BLaER1 (cell line): Measurements from ENCODE around the gene GSKIP.
A peak's percentile ranks its signal among the peaks of the same experiment; 100 is the strongest.

ENCODE experiments used
- H3K27ac ChIP-seq: shearing (Covaris generic); formaldehyde crosslinking; 2 replicates; pipeline ENCODE4 v1.8.1; 2022
- H3K27me3 ChIP-seq: shearing (Covaris generic); formaldehyde crosslinking; 2 replicates; pipeline ENCODE4 v1.8.1; 2022
- H3K36me3 ChIP-seq: shearing (Covaris generic); formaldehyde crosslinking; 2 replicates; pipeline ENCODE4 v1.8.1; 2022
- H3K4me1 ChIP-seq: shearing (Covaris generic); formaldehyde crosslinking; 2 replicates; pipeline ENCODE4 v1.8.1; 2022
- H3K4me2 ChIP-seq: shearing (Covaris generic); formaldehyde crosslinking; 2 replicates; pipeline ENCODE4 v1.8.1; 2022
- H3K4me3 ChIP-seq: shearing (Covaris generic); formaldehyde crosslinking; 2 replicates; pipeline ENCODE4 v1.8.1; 2022
- H3K9ac ChIP-seq: shearing (Covaris generic); formaldehyde crosslinking; 2 replicates; pipeline ENCODE4 v1.8.1; 2022
- H3K9me3 ChIP-seq: shearing (Covaris generic); formaldehyde crosslinking; 2 replicates; pipeline ENCODE4 v1.8.1; 2022
- H4K20me1 ChIP-seq: shearing (Covaris generic); formaldehyde crosslinking; 2 replicates; pipeline ENCODE4 v1.8.1; 2022
- Cebpa-rat ChIP-seq: shearing (Covaris generic); IDR thresholded peaks from 2 replicates; pipeline ENCODE4 v1.8.1; 2022

GSKIP gene

GRCh38 chr14:96410119-96410518 is 46.8 kb downstream of the GSKIP start:
- H3K4me2 ChIP-seq: no peak overlapping the region
- TF ChIP-seq Cebpa-rat: no peak
- no peaks in the 10 kb centered on the region for H3K36me3 ChIP-seq
- H3K27me3 ChIP-seq: no peaks in the 10 kb centered on the region
- no peak overlapping the region for H3K4me3 ChIP-seq
- H3K4me1 ChIP-seq: no peaks in the 10 kb centered on the region; the same call in 1 of the 2 replicates
- H3K27ac ChIP-seq: no peak overlapping the region
- no peaks in the 10 kb centered on the region for H4K20me1 ChIP-seq
- no peaks in the 10 kb centered on the region for H3K9me3 ChIP-seq
- H3K9ac ChIP-seq: no peak overlapping the region

- Histone ChIP-seq H3K9ac (no peak overlapping the region), H3K27ac (no peak overlapping the region), H3K36me3 (no peaks in the 10 kb centered on the region), H3K27me3 (no peaks in the 10 kb centered on the region), H3K9me3 (no peaks in the 10 kb centered on the region), H4K20me1 (no peaks in the 10 kb centered on the region), H3K4me3 (no peak overlapping the region), H3K4me1 (no peaks in the 10 kb centered on the region), H3K4me2 (no peak overlapping the region)
- TF ChIP-seq Cebpa-rat: no peak
These were observed 50.2 kb downstream of the GSKIP start for GRCh38 chr14:96413526-96413925.

- Histone ChIP-seq H3K9ac (no peak overlapping the region), H3K36me3 (no peaks in the 10 kb centered on the region), H3K4me1 (no peaks in the 10 kb centered on the region), H3K9me3 (no peaks in the 10 kb centered on the region), H3K4me2 (no peak overlapping the region), H3K27ac (no peak overlapping the region), H3K27me3 (no peaks in the 10 kb centered on the region), H3K4me3 (no peak overlapping the region), H4K20me1 (no peaks in the 10 kb centered on the region)
- no peak for TF ChIP-seq Cebpa-rat
These were observed 52.2 kb downstream of the GSKIP start for GRCh38 chr14:96415559-96415958.

- no peaks in the 10 kb centered on the region for H3K4me1 ChIP-seq
- no peak overlapping the region for H3K9ac ChIP-seq
- no peaks in the 10 kb centered on the region for H3K27me3 ChIP-seq
- H3K27ac ChIP-seq: no peak overlapping the region
- H4K20me1 ChIP-seq: no peaks in the 10 kb centered on the region
- H3K4me2 ChIP-seq: no peak overlapping the region
- H3K4me3 ChIP-seq: no peak overlapping the region
- no peak for TF ChIP-seq Cebpa-rat
- H3K9me3 ChIP-seq: no peaks in the 10 kb centered on the region
- H3K36me3 ChIP-seq: no peaks in the 10 kb centered on the region
These were observed 53.0 kb downstream of the GSKIP start for GRCh38 chr14:96416292-96416691.

GRCh38 chr14:96417254-96417653 is 53.9 kb downstream of the GSKIP start:
- H3K4me1 ChIP-seq: no peaks in the 10 kb centered on the region
- no peaks in the 10 kb centered on the region for H3K9me3 ChIP-seq
- no peak overlapping the region for H3K9ac ChIP-seq
- H3K4me2 ChIP-seq: no peak overlapping the region
- H3K4me3 ChIP-seq: no peak overlapping the region
- H4K20me1 ChIP-seq: no peaks in the 10 kb centered on the region
- H3K27ac ChIP-seq: no peak overlapping the region
- no peaks in the 10 kb centered on the region for H3K27me3 ChIP-seq
- no peak for TF ChIP-seq Cebpa-rat
- no peaks in the 10 kb centered on the region for H3K36me3 ChIP-seq

- no peak for TF ChIP-seq Cebpa-rat
These were observed 54.7 kb downstream of the GSKIP start for GRCh38 chr14:96418075-96418474.

GRCh38 chr14:96421236-96421635 is 57.9 kb downstream of the GSKIP start:
- no peak overlapping the region for H3K4me2 ChIP-seq
- no peak for TF ChIP-seq Cebpa-rat
- H3K27me3 ChIP-seq: no peaks in the 10 kb centered on the region
- no peak overlapping the region for H3K9ac ChIP-seq
- 0 out of 2 replicates have a peak, but pooled peaks cover 7% of the 10 kb centered on the region for H3K9me3 ChIP-seq
- no peak overlapping the region for H3K4me3 ChIP-seq
- no peak overlapping the region for H3K27ac ChIP-seq
- H3K4me1 ChIP-seq: no peaks in the 10 kb centered on the region
- no peaks in the 10 kb centered on the region for H4K20me1 ChIP-seq
- no peaks in the 10 kb centered on the region for H3K36me3 ChIP-seq

More at GRCh38 chr14:96418075-96418474, 54.7 kb downstream of the GSKIP start:
- no peaks in the 10 kb centered on the region for H3K9me3 ChIP-seq
- H3K9ac ChIP-seq: no peak overlapping the region
- H3K36me3 ChIP-seq: no peaks in the 10 kb centered on the region
- no peak overlapping the region for H3K4me2 ChIP-seq
- H3K27ac ChIP-seq: no peak overlapping the region
- H3K27me3 ChIP-seq: no peaks in the 10 kb centered on the region
- H3K4me3 ChIP-seq: no peak overlapping the region
- no peaks in the 10 kb centered on the region for H4K20me1 ChIP-seq
- H3K4me1 ChIP-seq: no peaks in the 10 kb centered on the region

- Histone ChIP-seq H3K4me1 (peaks cover 5% of the 10 kb centered on the region; the same call in 1 of the 2 replicates), H3K9me3 (0 out of 2 replicates have a peak, but pooled peaks cover 7% of the 10 kb centered on the region), H3K27me3 (no peaks in the 10 kb centered on the region), H3K9ac (no peak overlapping the region), H3K4me2 (no peak overlapping the region), H3K36me3 (no peaks in the 10 kb centered on the region), H3K4me3 (no peak overlapping the region), H4K20me1 (no peaks in the 10 kb centered on the region), H3K27ac (no peak overlapping the region)
- TF ChIP-seq Cebpa-rat: no peak
These were observed 59.7 kb downstream of the GSKIP start for GRCh38 chr14:96422992-96423391.

GRCh38 chr14:96423446-96424108 is 60.3 kb downstream of the GSKIP start:
- Histone ChIP-seq H3K27me3 (no peaks in the 10 kb centered on the region), H3K4me2 (peak overlapping the region; percentile 66), H3K27ac (no peak overlapping the region), H3K4me1 (peaks cover 5% of the 10 kb centered on the region; the same call in 1 of the 2 replicates), H3K4me3 (peak overlapping the region; percentile 54), H3K9ac (peak overlapping the region; percentile 30; the same call in 1 of the 2 replicates), H3K36me3 (no peaks in the 10 kb centered on the region), H4K20me1 (no peaks in the 10 kb centered on the region), H3K9me3 (0 out of 2 replicates have a peak, but pooled peaks cover 7% of the 10 kb centered on the region)
- TF ChIP-seq Cebpa-rat: no peak

GRCh38 chr14:96424109-96424989 is 61.0 kb downstream of the GSKIP start:
- Histone ChIP-seq H3K4me2 (peak overlapping the region; percentile 66), H3K36me3 (no peaks in the 10 kb centered on the region), H3K4me1 (peaks cover 5% of the 10 kb centered on the region; the same call in 1 of the 2 replicates), H3K9ac (peak overlapping the region; percentile 30; the same call in 1 of the 2 replicates), H3K27me3 (no peaks in the 10 kb centered on the region), H3K27ac (no peak overlapping the region), H3K4me3 (peak overlapping the region; percentile 54), H4K20me1 (no peaks in the 10 kb centered on the region), H3K9me3 (0 out of 2 replicates have a peak, but pooled peaks cover 7% of the 10 kb centered on the region)
- no peak for TF ChIP-seq Cebpa-rat
